Inferior parietal cortex (tissue), 1 donor: ENCODE results near the gene NFE2L1.
"Not testable (repeated sequence)": the region's sequence is repeated elsewhere in the genome, so short reads cannot be mapped to it uniquely, and the experiment has no call there.

Source experiments
- DNase-seq: peaks from one replicate; pipeline ENCODE4 v3.0.0-alpha.2; 2016; ENCODE audit errors: extremely low spot score

Gene NFE2L1

GRCh38 chr17:48024149-48025039 lies 23.8 kb upstream of the NFE2L1 start:
- no peak for DNase-seq

GRCh38 chr17:48025040-48025903 lies 22.9 kb upstream of the NFE2L1 start:
- DNase-seq: peak; percentile 94

- no peak for DNase-seq
Observed at GRCh38 chr17:48025904-48026501, 22.2 kb upstream of the NFE2L1 start.

- DNase-seq: peak; percentile 77
Observed at GRCh38 chr17:48026502-48027321, 21.4 kb upstream of the NFE2L1 start.

- no peak for DNase-seq
Observed at GRCh38 chr17:48027322-48027981, 20.7 kb upstream of the NFE2L1 start.

- DNase-seq: no peak
Observed at GRCh38 chr17:48028736-48029135, 19.4 kb upstream of the NFE2L1 start.

GRCh38 chr17:48030531-48030930 lies 17.6 kb upstream of the NFE2L1 start:
- no peak for DNase-seq

GRCh38 chr17:48031966-48032365 lies 16.2 kb upstream of the NFE2L1 start:
- DNase-seq: no peak

- DNase-seq: not testable (repeated sequence)
Observed at GRCh38 chr17:48034734-48035133, 13.4 kb upstream of the NFE2L1 start.

- DNase-seq: no peak
Observed at GRCh38 chr17:48036693-48037035, 11.5 kb upstream of the NFE2L1 start.

- no peak for DNase-seq
Observed at GRCh38 chr17:48037036-48037837, 10.9 kb upstream of the NFE2L1 start, which contains the start of gene COPZ2. Gene COPZ2, minus strand, starts transcription at chr17:48037797. Its CDS starts 20 bp downstream, at chr17:48037777.

- no peak for DNase-seq
Observed at GRCh38 chr17:48037838-48038323, 10.3 kb upstream of the NFE2L1 start.

GRCh38 chr17:48038687-48039086 lies 9.5 kb upstream of the NFE2L1 start:
- DNase-seq: no peak

GRCh38 chr17:48043176-48043575 lies 5.0 kb upstream of the NFE2L1 start:
- DNase-seq: no peak

GRCh38 chr17:48044851-48045250 lies 3.3 kb upstream of the NFE2L1 start:
- no peak for DNase-seq

GRCh38 chr17:48045316-48046001 lies 2.7 kb upstream of the NFE2L1 start:
- DNase-seq: no peak

GRCh38 chr17:48046296-48046695 lies 1.9 kb upstream of the NFE2L1 start:
- DNase-seq: no peak

GRCh38 chr17:48047113-48047740 lies 932 bp upstream of the NFE2L1 start:
- DNase-seq: no peak
